ENCODE data around the gene ZNF165. TPM values are rescaled to one million over a fixed set of nuclear protein-coding genes. Genes with fewer than 3 reads are reported as not detected.

Gene ZNF165
- total and polyA plus RNA-seq, 8 donors, result 2.4 to 4.2 (median 3.2) TPM

DNA sequence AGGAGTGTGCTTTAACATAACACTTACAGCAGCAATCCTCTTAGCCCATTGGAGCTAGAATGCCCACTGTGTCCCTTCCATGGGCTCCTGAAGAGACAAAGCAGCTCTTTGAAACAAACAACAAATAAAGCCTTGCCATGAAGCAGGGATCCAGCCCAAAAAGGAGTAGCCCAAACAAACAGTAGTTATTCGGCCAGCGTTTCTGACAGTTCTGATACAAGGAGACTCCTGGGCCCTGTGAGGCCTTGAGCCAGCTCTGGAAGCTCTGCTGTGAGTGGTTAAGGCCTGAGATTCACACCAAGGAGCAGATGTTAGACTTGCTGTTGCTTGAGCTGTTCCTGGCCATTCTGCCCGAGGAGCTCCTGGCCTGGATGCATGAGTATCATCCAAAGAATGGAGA lies 27.1 kb downstream of the ZNF165 start:
- intact Hi-C loops (cut with DNase I), result no loop called here
- TF ChIP-seq, protein P1, sequence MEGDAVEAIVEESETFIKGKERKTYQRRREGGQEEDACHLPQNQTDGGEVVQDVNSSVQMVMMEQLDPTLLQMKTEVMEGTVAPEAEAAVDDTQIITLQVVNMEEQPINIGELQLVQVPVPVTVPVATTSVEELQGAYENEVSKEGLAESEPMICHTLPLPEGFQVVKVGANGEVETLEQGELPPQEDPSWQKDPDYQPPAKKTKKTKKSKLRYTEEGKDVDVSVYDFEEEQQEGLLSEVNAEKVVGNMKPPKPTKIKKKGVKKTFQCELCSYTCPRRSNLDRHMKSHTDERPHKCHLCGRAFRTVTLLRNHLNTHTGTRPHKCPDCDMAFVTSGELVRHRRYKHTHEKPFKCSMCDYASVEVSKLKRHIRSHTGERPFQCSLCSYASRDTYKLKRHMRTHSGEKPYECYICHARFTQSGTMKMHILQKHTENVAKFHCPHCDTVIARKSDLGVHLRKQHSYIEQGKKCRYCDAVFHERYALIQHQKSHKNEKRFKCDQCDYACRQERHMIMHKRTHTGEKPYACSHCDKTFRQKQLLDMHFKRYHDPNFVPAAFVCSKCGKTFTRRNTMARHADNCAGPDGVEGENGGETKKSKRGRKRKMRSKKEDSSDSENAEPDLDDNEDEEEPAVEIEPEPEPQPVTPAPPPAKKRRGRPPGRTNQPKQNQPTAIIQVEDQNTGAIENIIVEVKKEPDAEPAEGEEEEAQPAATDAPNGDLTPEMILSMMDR (IDR thresholded peaks at IDR 0.05), result no peak
- Histone ChIP-seq H3K4me1 (peaks cover 0 to 13% of the 10 kb centered on the region in 2 donors), H3K27me3 (no peaks in the 10 kb centered on the region), H3K9me3 (no peaks in the 10 kb centered on the region), H3K27ac (no peak overlapping the region), H3K4me3 (no peak overlapping the region), H3K36me3 (no peaks in the 10 kb centered on the region)
- no peak for ATAC-seq
- DNase-seq, result no peak

DNA sequence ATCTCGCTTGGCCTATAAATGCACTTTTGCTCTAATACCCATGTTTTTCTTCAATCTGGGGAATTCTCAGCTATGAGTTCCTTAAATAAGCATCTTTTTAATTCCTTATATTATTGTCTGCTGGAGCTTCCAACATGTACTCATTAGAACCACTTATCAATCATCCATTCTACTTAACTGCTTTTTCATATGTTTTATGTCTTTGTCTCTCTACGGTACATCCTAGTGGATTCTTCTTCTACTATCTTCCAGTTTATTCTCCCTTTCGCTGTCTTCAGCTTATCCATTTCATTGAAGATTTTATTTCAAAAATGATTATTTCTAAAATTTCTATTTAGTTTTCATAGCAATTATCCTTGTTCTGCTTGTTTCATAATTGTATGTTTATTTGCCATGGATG lies 31.6 kb downstream of the ZNF165 start:
- ATAC-seq, result no peak
- no peak overlapping the region for H3K4me3 ChIP-seq
- DNase-seq, result no peak
- no peak overlapping the region for H3K27ac ChIP-seq
- no peaks in the 10 kb centered on the region for H3K27me3 ChIP-seq
- H3K36me3 ChIP-seq, result peaks cover 0 to 28% of the 10 kb centered on the region in 2 donors
- TF ChIP-seq, protein P1 (IDR thresholded peaks at IDR 0.05), result no peak
- no peaks in the 10 kb centered on the region for H3K9me3 ChIP-seq
- intact Hi-C loops (cut with DNase I), result no loop called here
- H3K4me1 ChIP-seq, result no peaks in the 10 kb centered on the region

DNA sequence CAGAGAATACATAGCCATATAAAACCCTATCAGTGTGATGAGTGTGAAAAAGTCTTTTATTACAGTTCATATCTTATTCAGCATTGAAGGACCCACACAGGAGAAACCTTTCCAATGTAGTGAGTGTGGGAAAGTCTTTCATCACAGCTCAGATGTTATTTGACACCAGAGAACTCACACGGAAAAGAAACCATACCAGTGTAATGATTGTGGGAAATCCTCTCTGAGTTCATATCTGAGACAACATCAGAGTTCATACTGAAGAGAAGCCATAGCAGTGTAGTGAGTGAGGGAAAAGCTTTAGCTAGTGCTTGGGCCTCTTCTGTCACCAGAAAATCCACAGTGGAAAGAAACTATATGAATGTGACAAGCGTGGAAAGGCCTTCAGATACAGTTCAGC lies 35.4 kb downstream of the ZNF165 start:
- H3K27ac ChIP-seq, result no peak overlapping the region
- peaks cover 0 to 60% of the 10 kb centered on the region in 2 donors for H3K36me3 ChIP-seq
- ATAC-seq (no peak), DNase-seq (no peak)
- H3K4me3 ChIP-seq, result no peak overlapping the region
- TF ChIP-seq, protein P1 (IDR thresholded peaks at IDR 0.05), result no peak
- intact Hi-C loops (cut with DNase I), result no loop called here
- no peaks in the 10 kb centered on the region for H3K4me1 ChIP-seq
- no peaks in the 10 kb centered on the region for H3K27me3 ChIP-seq
- H3K9me3 ChIP-seq, result no peaks in the 10 kb centered on the region

DNA sequence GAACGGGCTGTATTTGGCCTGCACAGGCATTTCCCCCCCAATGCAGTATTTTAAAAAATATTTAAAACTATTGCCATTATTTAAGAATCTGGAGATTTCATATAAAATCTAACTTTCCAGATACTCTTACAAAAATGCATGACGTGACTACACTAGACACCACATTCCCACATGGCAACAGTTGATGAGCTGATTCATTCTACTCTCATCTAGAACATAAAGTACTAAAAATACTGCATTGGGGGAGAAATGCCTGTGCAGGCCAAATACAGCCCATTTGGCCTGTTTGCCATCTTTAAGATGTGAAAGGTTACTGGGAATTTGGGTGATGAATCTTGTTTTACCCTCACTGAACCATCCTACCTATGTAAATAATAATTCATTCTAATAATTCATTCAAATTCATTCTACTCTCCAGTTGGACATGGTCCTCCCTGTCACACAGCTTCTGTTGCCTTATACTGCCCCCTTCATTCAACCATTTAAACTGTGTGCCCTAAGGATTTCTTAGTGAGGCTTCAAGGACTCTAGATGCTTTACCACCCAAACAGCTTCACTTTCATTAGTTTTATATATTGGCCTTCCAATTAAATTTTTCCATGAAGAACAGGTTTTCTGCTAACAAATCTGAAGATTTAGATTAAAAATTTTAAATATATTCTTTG lies 37.1 kb downstream of the ZNF165 start:
- DNase-seq, result no peak
- H3K27me3 ChIP-seq, result no peaks in the 10 kb centered on the region
- no peak for ATAC-seq

DNA sequence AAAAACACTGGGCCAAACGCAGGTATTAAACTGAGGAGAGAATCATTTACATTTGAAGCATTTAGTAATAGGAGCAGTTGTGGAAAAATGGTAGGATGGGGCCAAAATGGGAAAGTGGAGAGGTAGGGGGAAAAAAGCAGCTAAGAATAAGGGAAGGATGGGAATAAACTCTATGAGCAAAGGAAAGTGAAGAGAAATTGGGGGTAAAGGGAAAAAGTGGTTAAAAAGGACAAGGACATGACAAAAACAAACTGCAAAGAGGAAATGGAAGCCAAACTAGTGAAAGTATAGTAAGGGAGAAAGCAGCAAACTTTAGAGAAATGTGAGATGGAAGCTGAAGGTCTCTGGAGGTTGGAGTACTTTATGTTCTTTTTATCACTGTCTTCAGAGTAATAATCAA lies 37.8 kb downstream of the ZNF165 start:
- TF ChIP-seq, protein P1 (IDR thresholded peaks at IDR 0.05), result no peak
- H3K27me3 ChIP-seq, result no peaks in the 10 kb centered on the region
- ATAC-seq (no peak), DNase-seq (no peak)
- no peaks in the 10 kb centered on the region for H3K4me1 ChIP-seq
- no peak overlapping the region for H3K4me3 ChIP-seq
- intact Hi-C loops (cut with DNase I), result no loop called here
- H3K36me3 ChIP-seq, result peaks cover 0 to 79% of the 10 kb centered on the region in 2 donors
- no peak overlapping the region for H3K27ac ChIP-seq
- no peaks in the 10 kb centered on the region for H3K9me3 ChIP-seq

More for the DNA sequence above, 37.1 kb downstream of the ZNF165 start:
- Histone ChIP-seq H3K27ac (no peak overlapping the region), H3K4me3 (no peak overlapping the region), H3K4me1 (no peaks in the 10 kb centered on the region), H3K36me3 (peaks cover 0 to 76% of the 10 kb centered on the region in 2 donors), H3K9me3 (no peaks in the 10 kb centered on the region)
- TF ChIP-seq, protein P1 (IDR thresholded peaks at IDR 0.05), result no peak
- intact Hi-C loops (cut with DNase I), result no loop called here
